Neural progenitor cell (in vitro differentiated cells): Measurements from ENCODE around the gene AVPR1A. TPM values are rescaled to one million over a fixed set of nuclear protein-coding genes. Genes with fewer than 3 reads are reported as not detected.

Source experiments
- DNase-seq: peaks from one replicate; pipeline ENCODE4 v3.0.0-alpha.2; 2016; ENCODE audit warnings: low spot score
- H2AFZ ChIP-seq: fragments of 200-600 bp; sonication (generic); replicated peaks from 2 replicates; pipeline ENCODE4 v1.6.1; 2016; ENCODE audit warnings: antibody characterized with exemption
- H3F3A ChIP-seq: fragments of 200-600 bp; sonication (generic); 2 replicates; pipeline ENCODE4 v1.6.1; 2016; ENCODE audit warnings: antibody characterized with exemption, low read depth
- H3K27ac ChIP-seq: fragments of 200-600 bp; sonication (generic); 2 replicates; pipeline ENCODE4 v1.5.1; 2016; ENCODE audit warnings: mild to moderate bottlenecking
- H3K27me3 ChIP-seq: fragments of 200-600 bp; sonication (generic); 2 replicates; pipeline ENCODE4 v1.6.1; 2016; ENCODE audit warnings: mild to moderate bottlenecking, moderate library complexity
- H3K36me3 ChIP-seq: fragments of 200-600 bp; sonication (generic); 2 replicates; pipeline ENCODE4 v1.5.1; 2016
- H3K4me1 ChIP-seq: fragments of 200-600 bp; sonication (generic); 2 replicates; pipeline ENCODE4 v1.6.1; 2016; ENCODE audit warnings: mixed run types
- H3K4me2 ChIP-seq: fragments of 200-600 bp; sonication (generic); 2 replicates; pipeline ENCODE4 v1.6.1; 2016
- H3K4me3 ChIP-seq: fragments of 200-600 bp; sonication (generic); 2 replicates; pipeline ENCODE4 v1.5.1; 2016
- H3K79me2 ChIP-seq: fragments of 200-600 bp; sonication (generic); 2 replicates; pipeline ENCODE4 v1.6.1; 2016; ENCODE audit warnings: low read depth
- H3K9ac ChIP-seq: fragments of 200-600 bp; sonication (generic); 2 replicates; pipeline ENCODE4 v1.6.1; 2016
- H3K9me3 ChIP-seq: fragments of 200-600 bp; sonication (generic); 2 replicates; pipeline ENCODE4 v1.5.1; 2016; ENCODE audit warnings: low read depth
- H4K20me1 ChIP-seq: fragments of 200-600 bp; sonication (generic); 2 replicates; pipeline ENCODE4 v1.6.1; 2016; ENCODE audit warnings: low read depth
- H3K27ac Mint-ChIP-seq: 3 replicates; pipeline ENCODE4 v1.8.0; 2021; ENCODE audit warnings: mixed read lengths
- H3K27me3 Mint-ChIP-seq: 2 replicates; pipeline ENCODE4 v1.8.0; 2022; ENCODE audit warnings: low read depth, mild to moderate bottlenecking, inconsistent platforms, moderate library complexity, mixed read lengths; ENCODE audit not compliant: insufficient read depth
- H3K36me3 Mint-ChIP-seq: 3 replicates; pipeline ENCODE4 v1.8.0; 2021; ENCODE audit warnings: mixed read lengths
- H3K4me1 Mint-ChIP-seq: 3 replicates; pipeline ENCODE4 v1.8.0; 2021; ENCODE audit warnings: mixed read lengths
- H3K4me3 Mint-ChIP-seq: 3 replicates; pipeline ENCODE4 v1.8.0; 2021; ENCODE audit warnings: mild to moderate bottlenecking, moderate library complexity, mixed read lengths
- H3K9me3 Mint-ChIP-seq: 3 replicates; pipeline ENCODE4 v1.8.0; 2020; ENCODE audit warnings: mixed read lengths
- CTCF ChIP-seq: fragments of 200-600 bp; sonication (generic); IDR thresholded peaks from 2 replicates; pipeline ENCODE4 v1.5.1; 2017; ENCODE audit warnings: antibody characterized with exemption, mild to moderate bottlenecking
- EZH2 ChIP-seq: fragments of 200-600 bp; sonication (generic); IDR thresholded peaks from 2 replicates; pipeline ENCODE4 v1.6.1; 2017; ENCODE audit warnings: antibody characterized with exemption, mild to moderate bottlenecking, moderate library complexity
- EZH2phosphoT487 ChIP-seq: fragments of 200-600 bp; sonication (generic); IDR thresholded peaks from 2 replicates; pipeline ENCODE4 v1.6.1; 2017; ENCODE audit warnings: antibody characterized with exemption
- total RNA-seq: library from RNA; depleted of rRNA; stranded (reverse); fragments of >200 nt; gene quantifications from 2 replicates; pipeline ENCODE4 v1.2.3, GENCODE V29; 2015; ENCODE audit warnings: low replicate concordance

Gene AVPR1A
- total RNA-seq, 1 donor from 2014 or later, result 0.04 TPM

- Histone ChIP-seq H3K9me3 (no peaks in the 10 kb centered on the region), H3K79me2 (no peaks in the 10 kb centered on the region), H3K36me3 (no peaks in the 10 kb centered on the region), H3K27ac (no peak overlapping the region), H3K9ac (no peak overlapping the region), H3K4me3 (no peak overlapping the region), H3K4me2 (no peak overlapping the region), H3K4me1 (no peaks in the 10 kb centered on the region), H3F3A (no peaks in the 10 kb centered on the region), H4K20me1 (no peaks in the 10 kb centered on the region), H2AFZ (no peak overlapping the region), H3K27me3 (no peaks in the 10 kb centered on the region)
- H3K27ac Mint-ChIP-seq, result no peak overlapping the region
- H3K27me3 Mint-ChIP-seq, result no peaks in the 10 kb centered on the region
- H3K4me1 Mint-ChIP-seq, result no peaks in the 10 kb centered on the region
- no peak overlapping the region for H3K4me3 Mint-ChIP-seq
- H3K36me3 Mint-ChIP-seq, result no peaks in the 10 kb centered on the region
- TF ChIP-seq EZH2phosphoT487 (no peak), CTCF (no peak), EZH2 (no peak)
- no peaks in the 10 kb centered on the region for H3K9me3 Mint-ChIP-seq
- no peak for DNase-seq
Measured at GRCh38 chr12:63124778-63125177, 26.2 kb downstream of the AVPR1A start.

GRCh38 chr12:63103494-63104131 is 47.4 kb downstream of the AVPR1A start:
- H3K4me2 ChIP-seq, result no peak overlapping the region
- no peak overlapping the region for H2AFZ ChIP-seq
- Mint-ChIP-seq H3K27me3 (peaks cover 3% of the 10 kb centered on the region), H3K4me1 (peaks cover 6% of the 10 kb centered on the region), H3K9me3 (peaks cover 4% of the 10 kb centered on the region), H3K27ac (no peak overlapping the region), H3K36me3 (no peaks in the 10 kb centered on the region), H3K4me3 (no peak overlapping the region)
- no peaks in the 10 kb centered on the region for H4K20me1 ChIP-seq
- H3K4me1 ChIP-seq, result no peaks in the 10 kb centered on the region
- no peaks in the 10 kb centered on the region for H3K27me3 ChIP-seq
- H3K36me3 ChIP-seq, result no peaks in the 10 kb centered on the region
- no peak overlapping the region for H3K4me3 ChIP-seq
- no peaks in the 10 kb centered on the region for H3K9me3 ChIP-seq
- TF ChIP-seq EZH2 (no peak), CTCF (peak; percentile 90), EZH2phosphoT487 (no peak)
- H3K27ac ChIP-seq, result no peak overlapping the region
- H3F3A ChIP-seq, result no peaks in the 10 kb centered on the region
- no peaks in the 10 kb centered on the region for H3K79me2 ChIP-seq
- H3K9ac ChIP-seq, result no peak overlapping the region
- DNase-seq, result peak; percentile 43

GRCh38 chr12:63101920-63102319 is 49.1 kb downstream of the AVPR1A start:
- TF ChIP-seq CTCF, result no peak
- TF ChIP-seq EZH2, result no peak
- TF ChIP-seq EZH2phosphoT487, result no peak
- H2AFZ ChIP-seq, result no peak overlapping the region
- Mint-ChIP-seq H3K36me3 (no peaks in the 10 kb centered on the region), H3K9me3 (peaks cover 4% of the 10 kb centered on the region), H3K4me3 (no peak overlapping the region), H3K4me1 (peaks cover 6% of the 10 kb centered on the region), H3K27ac (no peak overlapping the region), H3K27me3 (peaks cover 3% of the 10 kb centered on the region)
- no peak for DNase-seq
- no peak overlapping the region for H3K4me3 ChIP-seq
- no peaks in the 10 kb centered on the region for H3K27me3 ChIP-seq
- H3F3A ChIP-seq, result no peaks in the 10 kb centered on the region
- no peaks in the 10 kb centered on the region for H3K79me2 ChIP-seq
- H3K4me2 ChIP-seq, result no peak overlapping the region
- no peaks in the 10 kb centered on the region for H3K36me3 ChIP-seq
- H4K20me1 ChIP-seq, result no peaks in the 10 kb centered on the region
- H3K4me1 ChIP-seq, result no peaks in the 10 kb centered on the region
- no peak overlapping the region for H3K27ac ChIP-seq
- H3K9me3 ChIP-seq, result no peaks in the 10 kb centered on the region
- no peak overlapping the region for H3K9ac ChIP-seq
